K562 (cell line): ENCODE data around the gene ADD3. TPM values are rescaled to one million over a fixed set of nuclear protein-coding genes. Genes with fewer than 3 reads are reported as not detected.
A peak's percentile ranks its signal among the peaks of the same experiment; 100 is the strongest.

Experiments
- ATAC-seq: fragments of 200-7000 bp; cut with Tn5 transposase; 3 replicates; pipeline ENCODE4 v1.9.1; 2020; ENCODE audit warnings: moderate library complexity
- BruUV-seq: library from RNA; stranded (reverse); fragments of 400-500 nt; replicated peaks from 2 replicates; lab custom pipeline; 2021; lab: Mats Ljungman, UMichigan
- CTCF ChIA-PET: fragments of 300-600 bp; formaldehyde crosslinking; extraction: SDS; loops from one replicate; lab custom pipeline; 2021; ENCODE audit warnings: low intra/inter-chr PET ratio; lab: Yijun Ruan, JAX
- POLR2A ChIA-PET: fragments of 300-600, 350-650 bp; sonication (Branson Sonifier 250); formaldehyde crosslinking; extraction: SDS; loops from one replicate; lab custom pipeline; 2021; ENCODE audit warnings: antibody characterized with exemption, inconsistent platforms; lab: Yijun Ruan, JAX
- DNase-seq, 4 experiments: peaks; one replicate each; pipeline versions ENCODE4 v3.0.0 to v3.0.0-alpha.2; 2011 to 2018; ENCODE audit warnings: low spot score in 3 of 4, mixed read lengths in 3 of 4; ENCODE audit errors: extremely low read depth in 1 of 4
- FAIRE-seq: peaks from 2 replicates; lab custom pipeline; 2011; peaks lifted over from hg19 to GRCh38; lab: Jason Lieb, UNC
- H2AFZ ChIP-seq: 2 replicates; pipeline ENCODE4 v1.6.0; 2011; ENCODE audit warnings: low read depth, low read length, control low read depth, inconsistent platforms
- H3K27ac ChIP-seq: fragments of 200-600 bp; 3 replicates; pipeline ENCODE4 v1.8.0; 2011; ENCODE audit warnings: low read depth, mild to moderate bottlenecking, control low read depth, inconsistent platforms, low read length, moderate library complexity, mixed read lengths; ENCODE audit errors: extremely low read depth
- H3K27me3 ChIP-seq, 2 experiments: fragments of 300-600 bp in 1 of 2; 2 replicates in 1 of 2; 3 replicates in 1 of 2; pipeline versions ENCODE4 v1.6.0 to v1.8.0; 2011; ENCODE audit warnings: inconsistent platforms in 2 of 2, low read length in 2 of 2, mild to moderate bottlenecking in 1 of 2, mixed read lengths in 1 of 2, moderate library complexity in 1 of 2; ENCODE audit not compliant: control insufficient read depth in 2 of 2, insufficient read depth in 2 of 2
- H3K36me3 ChIP-seq: fragments of 300-600 bp; 3 replicates; pipeline ENCODE4 v1.8.0; 2011; ENCODE audit warnings: mild to moderate bottlenecking, low read length, inconsistent platforms; ENCODE audit not compliant: control insufficient read depth, insufficient read depth
- H3K4me1 ChIP-seq, 2 experiments: fragments of 200-600 bp in 1 of 2; replicated peaks in 1 of 2; 2 replicates in 1 of 2; 3 replicates in 1 of 2; pipeline versions ENCODE4 v1.5.1 to v1.8.0; 2011; ENCODE audit warnings: inconsistent platforms in 2 of 2, low read length in 2 of 2, mild to moderate bottlenecking in 1 of 2, mixed read lengths in 1 of 2, moderate library complexity in 1 of 2; ENCODE audit not compliant: control insufficient read depth in 2 of 2, insufficient read depth in 2 of 2
- H3K4me2 ChIP-seq: 2 replicates; pipeline ENCODE4 v1.6.1; 2011; ENCODE audit warnings: low read length, control low read depth, inconsistent platforms, mixed read lengths; ENCODE audit not compliant: insufficient read depth
- H3K4me3 ChIP-seq: fragments of 200-600 bp; sonication (generic), shearing (Covaris generic); 2 replicates; pipeline ENCODE4 v1.5.1; 2016; ENCODE audit warnings: control low read depth, inconsistent platforms
- H3K79me2 ChIP-seq: fragments of 200-600 bp; 3 replicates; pipeline ENCODE4 v1.8.0; 2011; ENCODE audit warnings: low read length, inconsistent platforms; ENCODE audit not compliant: control insufficient read depth, insufficient read depth
- H3K9ac ChIP-seq, 2 experiments: 2 replicates each; pipeline versions ENCODE4 v1.6.0 to v1.6.1; 2011; ENCODE audit warnings: low read depth in 2 of 2, low read length in 2 of 2, control low read depth in 1 of 2, inconsistent platforms in 1 of 2, mild to moderate bottlenecking in 1 of 2, mixed read lengths in 1 of 2; ENCODE audit not compliant: insufficient read depth in 1 of 2
- H3K9me1 ChIP-seq: one replicate; pipeline ENCODE4 v1.6.0; 2011; ENCODE audit warnings: inconsistent platforms, mild to moderate bottlenecking, low read length, moderate library complexity; ENCODE audit not compliant: control insufficient read depth, insufficient read depth
- H3K9me3 ChIP-seq: replicated peaks from 2 replicates; pipeline ENCODE4 v1.5.1; 2011; ENCODE audit warnings: low read depth, low read length, inconsistent platforms; ENCODE audit not compliant: control insufficient read depth, insufficient read depth
- H4K20me1 ChIP-seq: replicated peaks from 2 replicates; pipeline ENCODE4 v1.6.1; 2011; ENCODE audit warnings: low read length, inconsistent platforms, mixed read lengths; ENCODE audit not compliant: control insufficient read depth, insufficient read depth
- HDAC6 ChIP-seq: IDR thresholded peaks from 2 replicates; pipeline ENCODE4 v1.6.1; 2012; ENCODE audit warnings: low read depth, mild to moderate bottlenecking, control low read depth, inconsistent platforms, low read length, moderate library complexity
- IRF1 ChIP-seq: sonication (generic); formaldehyde crosslinking; IDR thresholded peaks from 2 replicates; pipeline ENCODE4 v1.8.0; 2022; ENCODE audit warnings: missing genetic modification reagents, mild to moderate bottlenecking, borderline replicate concordance
- MYNN ChIP-seq, 2 experiments: sonication (generic); formaldehyde crosslinking in 1 of 2; IDR thresholded peaks; 2 replicates each; pipeline versions ENCODE4 v1.5.0 to v1.6.1; 2016 to 2020; ENCODE audit warnings: antibody characterized with exemption in 1 of 2, missing genetic modification reagents in 1 of 2
- NCOA4 ChIP-seq: fragments of 450-650 bp; IDR thresholded peaks from 2 replicates; pipeline ENCODE4 v1.6.1; 2018; ENCODE audit warnings: mild to moderate bottlenecking; ENCODE audit not compliant: partially characterized antibody
- POLR2H ChIP-seq: IDR thresholded peaks from 2 replicates; pipeline ENCODE4 v1.6.1; 2016; ENCODE audit warnings: missing genetic modification characterization, low read depth, mild to moderate bottlenecking, control low read depth, missing compliant biosample characterization, moderate library complexity
- SUPT5H ChIP-seq: fragments of 450-650 bp; IDR thresholded peaks from 2 replicates; pipeline ENCODE4 v1.6.1; 2016
- WGBS: fragments of 100-300 bp; shearing (Covaris generic); methylation state at CpG from one replicate; pipeline ENCODE4 v1.1.6; 2016; ENCODE audit warnings: low coverage, mixed read lengths; ENCODE audit not compliant: insufficient coverage; ENCODE audit errors: missing lambda C conversion rate; 5-methylcytosine and 5-hydroxymethylcytosine counted together
- in situ Hi-C: fragments of 300-500 bp; cut with MboI; formaldehyde crosslinking; loops from 4 replicates; pipeline ENCODE4 v1.15.0; 2018; ENCODE audit warnings: inconsistent platforms, mixed read lengths
- intact Hi-C: fragments of 100-400 bp; cut with micrococcal nuclease; formaldehyde crosslinking; loops from 2 replicates; pipeline ENCODE4 v1.14.2; 2022
- polyA plus RNA-seq, 8 experiments: library from polyadenylated mRNA; depleted of rRNA in 4 of 8; stranded (reverse) in 5 of 8; unstranded in 3 of 8; fragments of >200 nt; fragmentation: Nextera tagmentation in 2 of 8; fragmentation: Illumina TruSeq in 1 of 8; extraction: Ambion mirVana in 2 of 8; extraction: Trizol in 1 of 8; gene quantifications; 2 replicates each; pipeline versions ENCODE4 v1.2.1 to v1.2.3, GENCODE V29; 2011 to 2014; ENCODE audit warnings: inconsistent platforms in 1 of 8, missing spikeins in 1 of 8
- total RNA-seq, 7 experiments: library from RNA; depleted of rRNA in 6 of 7; stranded (reverse); fragments of >200 nt in 6 of 7; fragmentation: Illumina TruSeq in 2 of 7; extraction: Trizol in 2 of 7; gene quantifications; 2 replicates each; pipeline versions ENCODE4 v1.2.1 to v1.2.3, GENCODE V29; 2011 to 2021; ENCODE audit warnings: low replicate concordance in 1 of 7
- TF ChIP-seq, protein P1 (sequence below), 2 experiments: fragments of 450-650 bp in 1 of 2; sonication (generic) in 1 of 2; formaldehyde crosslinking in 1 of 2; IDR thresholded peaks in 1 of 2; conservative IDR thresholded peaks in 1 of 2; 2 replicates each; pipeline versions ENCODE4 v1.6.1 to v1.8.1; 2016 to 2023; ENCODE audit warnings: mild to moderate bottlenecking in 2 of 2, moderate library complexity in 2 of 2, inconsistent platforms in 1 of 2, missing genetic modification reagents in 1 of 2
- TF ChIP-seq, protein P2 (sequence below): fragments of 450-650 bp; IDR thresholded peaks from 2 replicates; pipeline ENCODE4 v1.6.1; 2016; ENCODE audit warnings: mild to moderate bottlenecking, moderate library complexity

Gene ADD3
- total and polyA plus RNA-seq, 9 of the 15 experiments (the other 6 are each of a cell fraction or from before 2014, with no cell fraction given), result 13.2 to 125 (median 31.7) TPM

DNA sequence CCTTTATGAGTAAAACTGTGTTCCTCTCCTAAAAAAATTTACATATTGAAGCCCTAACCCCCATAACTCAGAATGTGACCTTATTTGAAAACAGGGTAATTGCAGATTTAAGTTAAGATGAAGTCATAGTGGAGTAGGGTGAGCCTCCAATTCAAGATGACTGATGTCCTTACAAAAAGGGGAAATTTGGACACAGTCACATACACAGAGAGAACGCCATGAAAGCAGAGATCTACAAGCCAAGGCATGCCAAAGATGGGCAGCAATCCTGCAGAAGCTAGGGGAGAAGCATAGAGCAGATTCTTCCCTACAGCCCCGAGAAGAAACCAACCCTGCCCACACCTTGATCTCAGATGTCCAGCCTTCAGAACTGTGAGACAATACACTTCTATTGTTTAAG lies 23.8 kb upstream of the ADD3 start:
- H3K4me3 ChIP-seq, result no peak overlapping the region
- no peaks in the 10 kb centered on the region for H3K36me3 ChIP-seq
- in situ Hi-C loops, result no loop called here
- H3K27ac ChIP-seq, result no peak overlapping the region; the same call in 2 of the 3 replicates
- no peak for FAIRE-seq
- H3K79me2 ChIP-seq, result no peaks in the 10 kb centered on the region
- peaks cover 9 to 26% of the 10 kb centered on the region in 2 experiments; a peak in 4 of 5 replicates for H3K4me1 ChIP-seq
- intact Hi-C loops, result no loop called here
- DNase-seq, result no peak
- 54% methylated on average over 2 of the region's 2 CpGs for WGBS
- H3K9ac ChIP-seq, result no peak overlapping the region
- ChIA-PET POLR2A (interaction anchor here (0.6 kb wide), 1 partner anchor 45 kb away, joined by 3 read pairs; no protein-coding TSS in a partner anchor), CTCF (no interaction called here)
- no peaks in the 10 kb centered on the region for H4K20me1 ChIP-seq
- H3K27me3 ChIP-seq, result no peaks in the 10 kb centered on the region
- H2AFZ ChIP-seq, result peak overlapping the region; percentile 87
- no TSS peak for BruUV-seq
- H3K9me1 ChIP-seq, result no peaks in the 10 kb centered on the region
- no peaks in the 10 kb centered on the region for H3K9me3 ChIP-seq
- peak overlapping the region; percentile 9; the same call in 1 of the 2 replicates for H3K4me2 ChIP-seq
- no peak for ATAC-seq
- TF ChIP-seq, protein P1, sequence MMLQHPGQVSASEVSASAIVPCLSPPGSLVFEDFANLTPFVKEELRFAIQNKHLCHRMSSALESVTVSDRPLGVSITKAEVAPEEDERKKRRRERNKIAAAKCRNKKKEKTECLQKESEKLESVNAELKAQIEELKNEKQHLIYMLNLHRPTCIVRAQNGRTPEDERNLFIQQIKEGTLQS (IDR thresholded peaks at IDR 0.05), result no peak
- TF ChIP-seq, protein P1 (CRISPR knock-in tag; conservative IDR thresholded peaks at IDR 0.05), result no peak
- no peak for TF ChIP-seq POLR2H (tag)
- no peak for TF ChIP-seq IRF1 (CRISPR knock-in tag)
- no peak for TF ChIP-seq MYNN (IDR thresholded peaks at IDR 0.05)
- TF ChIP-seq MYNN (CRISPR knock-in tag; IDR thresholded peaks at IDR 0.05), result no peak
- no peak for TF ChIP-seq HDAC6
- TF ChIP-seq, protein P2, sequence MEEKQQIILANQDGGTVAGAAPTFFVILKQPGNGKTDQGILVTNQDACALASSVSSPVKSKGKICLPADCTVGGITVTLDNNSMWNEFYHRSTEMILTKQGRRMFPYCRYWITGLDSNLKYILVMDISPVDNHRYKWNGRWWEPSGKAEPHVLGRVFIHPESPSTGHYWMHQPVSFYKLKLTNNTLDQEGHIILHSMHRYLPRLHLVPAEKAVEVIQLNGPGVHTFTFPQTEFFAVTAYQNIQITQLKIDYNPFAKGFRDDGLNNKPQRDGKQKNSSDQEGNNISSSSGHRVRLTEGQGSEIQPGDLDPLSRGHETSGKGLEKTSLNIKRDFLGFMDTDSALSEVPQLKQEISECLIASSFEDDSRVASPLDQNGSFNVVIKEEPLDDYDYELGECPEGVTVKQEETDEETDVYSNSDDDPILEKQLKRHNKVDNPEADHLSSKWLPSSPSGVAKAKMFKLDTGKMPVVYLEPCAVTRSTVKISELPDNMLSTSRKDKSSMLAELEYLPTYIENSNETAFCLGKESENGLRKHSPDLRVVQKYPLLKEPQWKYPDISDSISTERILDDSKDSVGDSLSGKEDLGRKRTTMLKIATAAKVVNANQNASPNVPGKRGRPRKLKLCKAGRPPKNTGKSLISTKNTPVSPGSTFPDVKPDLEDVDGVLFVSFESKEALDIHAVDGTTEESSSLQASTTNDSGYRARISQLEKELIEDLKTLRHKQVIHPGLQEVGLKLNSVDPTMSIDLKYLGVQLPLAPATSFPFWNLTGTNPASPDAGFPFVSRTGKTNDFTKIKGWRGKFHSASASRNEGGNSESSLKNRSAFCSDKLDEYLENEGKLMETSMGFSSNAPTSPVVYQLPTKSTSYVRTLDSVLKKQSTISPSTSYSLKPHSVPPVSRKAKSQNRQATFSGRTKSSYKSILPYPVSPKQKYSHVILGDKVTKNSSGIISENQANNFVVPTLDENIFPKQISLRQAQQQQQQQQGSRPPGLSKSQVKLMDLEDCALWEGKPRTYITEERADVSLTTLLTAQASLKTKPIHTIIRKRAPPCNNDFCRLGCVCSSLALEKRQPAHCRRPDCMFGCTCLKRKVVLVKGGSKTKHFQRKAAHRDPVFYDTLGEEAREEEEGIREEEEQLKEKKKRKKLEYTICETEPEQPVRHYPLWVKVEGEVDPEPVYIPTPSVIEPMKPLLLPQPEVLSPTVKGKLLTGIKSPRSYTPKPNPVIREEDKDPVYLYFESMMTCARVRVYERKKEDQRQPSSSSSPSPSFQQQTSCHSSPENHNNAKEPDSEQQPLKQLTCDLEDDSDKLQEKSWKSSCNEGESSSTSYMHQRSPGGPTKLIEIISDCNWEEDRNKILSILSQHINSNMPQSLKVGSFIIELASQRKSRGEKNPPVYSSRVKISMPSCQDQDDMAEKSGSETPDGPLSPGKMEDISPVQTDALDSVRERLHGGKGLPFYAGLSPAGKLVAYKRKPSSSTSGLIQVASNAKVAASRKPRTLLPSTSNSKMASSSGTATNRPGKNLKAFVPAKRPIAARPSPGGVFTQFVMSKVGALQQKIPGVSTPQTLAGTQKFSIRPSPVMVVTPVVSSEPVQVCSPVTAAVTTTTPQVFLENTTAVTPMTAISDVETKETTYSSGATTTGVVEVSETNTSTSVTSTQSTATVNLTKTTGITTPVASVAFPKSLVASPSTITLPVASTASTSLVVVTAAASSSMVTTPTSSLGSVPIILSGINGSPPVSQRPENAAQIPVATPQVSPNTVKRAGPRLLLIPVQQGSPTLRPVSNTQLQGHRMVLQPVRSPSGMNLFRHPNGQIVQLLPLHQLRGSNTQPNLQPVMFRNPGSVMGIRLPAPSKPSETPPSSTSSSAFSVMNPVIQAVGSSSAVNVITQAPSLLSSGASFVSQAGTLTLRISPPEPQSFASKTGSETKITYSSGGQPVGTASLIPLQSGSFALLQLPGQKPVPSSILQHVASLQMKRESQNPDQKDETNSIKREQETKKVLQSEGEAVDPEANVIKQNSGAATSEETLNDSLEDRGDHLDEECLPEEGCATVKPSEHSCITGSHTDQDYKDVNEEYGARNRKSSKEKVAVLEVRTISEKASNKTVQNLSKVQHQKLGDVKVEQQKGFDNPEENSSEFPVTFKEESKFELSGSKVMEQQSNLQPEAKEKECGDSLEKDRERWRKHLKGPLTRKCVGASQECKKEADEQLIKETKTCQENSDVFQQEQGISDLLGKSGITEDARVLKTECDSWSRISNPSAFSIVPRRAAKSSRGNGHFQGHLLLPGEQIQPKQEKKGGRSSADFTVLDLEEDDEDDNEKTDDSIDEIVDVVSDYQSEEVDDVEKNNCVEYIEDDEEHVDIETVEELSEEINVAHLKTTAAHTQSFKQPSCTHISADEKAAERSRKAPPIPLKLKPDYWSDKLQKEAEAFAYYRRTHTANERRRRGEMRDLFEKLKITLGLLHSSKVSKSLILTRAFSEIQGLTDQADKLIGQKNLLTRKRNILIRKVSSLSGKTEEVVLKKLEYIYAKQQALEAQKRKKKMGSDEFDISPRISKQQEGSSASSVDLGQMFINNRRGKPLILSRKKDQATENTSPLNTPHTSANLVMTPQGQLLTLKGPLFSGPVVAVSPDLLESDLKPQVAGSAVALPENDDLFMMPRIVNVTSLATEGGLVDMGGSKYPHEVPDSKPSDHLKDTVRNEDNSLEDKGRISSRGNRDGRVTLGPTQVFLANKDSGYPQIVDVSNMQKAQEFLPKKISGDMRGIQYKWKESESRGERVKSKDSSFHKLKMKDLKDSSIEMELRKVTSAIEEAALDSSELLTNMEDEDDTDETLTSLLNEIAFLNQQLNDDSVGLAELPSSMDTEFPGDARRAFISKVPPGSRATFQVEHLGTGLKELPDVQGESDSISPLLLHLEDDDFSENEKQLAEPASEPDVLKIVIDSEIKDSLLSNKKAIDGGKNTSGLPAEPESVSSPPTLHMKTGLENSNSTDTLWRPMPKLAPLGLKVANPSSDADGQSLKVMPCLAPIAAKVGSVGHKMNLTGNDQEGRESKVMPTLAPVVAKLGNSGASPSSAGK, result no peak
- no peak for TF ChIP-seq SUPT5H
- no peak for TF ChIP-seq NCOA4
